HG03457 (cell line): ENCODE data around the gene ESRRB.

ENCODE experiments used
- ATAC-seq: cut with Tn5 transposase; IDR thresholded peaks from one replicate; pipeline ENCODE4 v1.9.1; 2021; ENCODE audit warnings: moderate number of reproducible peaks; ENCODE audit not compliant: unreplicated experiment

ESRRB gene

GRCh38 chr14:76375947-76376404, at the start of gene ESRRB:
Gene ESRRB (plus strand): TSS chr14:76376137. CDS start chr14:76376402, 265 bp downstream.
- no peak for ATAC-seq

GRCh38 chr14:76326918-76327689, 48.8 kb upstream of the ESRRB start:
- ATAC-seq: no peak

DNA sequence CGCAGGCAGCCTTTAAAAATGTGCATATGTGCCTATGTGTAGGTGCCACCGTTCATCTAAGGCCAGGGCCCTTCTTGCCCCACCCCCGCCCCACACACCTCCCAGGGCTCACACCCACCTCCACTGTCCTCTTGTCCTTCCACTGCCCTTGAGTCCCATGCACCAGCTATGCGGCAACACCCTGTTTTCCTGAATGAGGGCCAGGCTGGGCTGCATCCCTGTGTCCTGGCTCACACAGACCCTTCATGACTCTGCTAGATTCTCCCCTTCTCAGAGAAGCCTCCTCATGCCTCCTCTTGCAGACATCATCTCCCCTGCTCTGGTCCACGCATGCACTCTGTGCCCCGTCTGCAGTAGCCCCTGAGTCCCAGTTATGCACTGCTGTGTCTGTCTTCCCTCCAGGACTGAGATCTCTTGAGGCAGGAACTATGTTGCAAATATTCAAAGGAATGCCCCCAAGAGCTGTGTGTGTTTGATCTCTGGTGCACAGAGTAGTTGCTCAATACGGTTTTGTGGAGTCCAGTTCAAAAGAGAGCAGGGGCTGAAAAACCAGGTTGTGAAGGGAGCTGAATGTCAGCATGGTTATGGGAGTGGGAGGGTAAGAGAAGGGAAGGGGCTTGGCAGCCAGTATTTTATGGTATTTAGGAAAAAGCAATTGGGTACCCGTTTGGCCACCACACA, 47.3 kb upstream of the ESRRB start:
- ATAC-seq: no peak

- ATAC-seq: no peak
Measured at GRCh38 chr14:76329154-76329928, 46.6 kb upstream of the ESRRB start.

- ATAC-seq: no peak
Measured at GRCh38 chr14:76329951-76330350, 46.0 kb upstream of the ESRRB start.

DNA sequence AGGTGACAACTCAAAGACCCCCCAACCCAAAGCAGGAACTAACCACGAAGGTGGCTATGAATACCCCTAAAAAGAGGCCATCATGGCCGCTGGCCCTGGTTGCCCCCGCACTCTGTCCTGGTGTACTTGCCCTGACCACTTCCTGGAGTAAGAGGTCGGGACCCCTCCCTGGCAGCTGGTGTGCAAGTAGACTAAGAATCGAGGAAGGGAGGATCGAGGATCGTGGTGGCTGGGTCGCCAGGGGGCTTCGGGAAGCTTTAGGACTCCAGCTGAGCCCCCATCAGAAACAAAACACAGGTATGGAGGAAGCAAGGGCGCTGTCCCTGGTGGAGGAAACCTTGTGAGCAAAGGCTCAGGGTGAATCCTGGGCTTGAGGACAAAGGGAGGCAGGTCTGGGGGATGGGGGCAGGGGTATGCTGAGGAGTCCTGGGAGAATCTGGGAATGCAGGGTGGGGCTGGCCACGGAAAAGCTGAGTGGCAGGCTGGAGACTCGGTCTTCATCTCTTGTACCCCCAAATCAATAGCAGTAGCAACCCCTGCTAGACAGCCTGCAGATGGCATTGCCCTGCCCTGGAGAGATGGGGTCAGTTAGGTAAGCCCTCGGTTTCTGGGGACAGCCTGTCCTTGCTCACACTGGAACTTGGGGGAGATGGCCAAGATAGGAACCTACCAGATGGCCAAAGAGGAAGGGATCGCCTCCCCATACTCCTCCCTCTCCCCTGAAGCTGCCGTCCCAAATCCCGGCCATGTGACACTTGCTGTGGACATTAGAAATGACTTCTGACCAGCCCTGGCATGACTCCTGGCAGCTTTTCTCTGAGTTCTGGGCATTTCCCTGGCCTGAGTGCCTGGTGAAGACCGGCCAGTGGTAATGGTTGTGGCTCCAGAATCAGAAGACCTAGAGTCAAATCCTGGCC, 45.3 kb upstream of the ESRRB start:
- no peak for ATAC-seq

DNA sequence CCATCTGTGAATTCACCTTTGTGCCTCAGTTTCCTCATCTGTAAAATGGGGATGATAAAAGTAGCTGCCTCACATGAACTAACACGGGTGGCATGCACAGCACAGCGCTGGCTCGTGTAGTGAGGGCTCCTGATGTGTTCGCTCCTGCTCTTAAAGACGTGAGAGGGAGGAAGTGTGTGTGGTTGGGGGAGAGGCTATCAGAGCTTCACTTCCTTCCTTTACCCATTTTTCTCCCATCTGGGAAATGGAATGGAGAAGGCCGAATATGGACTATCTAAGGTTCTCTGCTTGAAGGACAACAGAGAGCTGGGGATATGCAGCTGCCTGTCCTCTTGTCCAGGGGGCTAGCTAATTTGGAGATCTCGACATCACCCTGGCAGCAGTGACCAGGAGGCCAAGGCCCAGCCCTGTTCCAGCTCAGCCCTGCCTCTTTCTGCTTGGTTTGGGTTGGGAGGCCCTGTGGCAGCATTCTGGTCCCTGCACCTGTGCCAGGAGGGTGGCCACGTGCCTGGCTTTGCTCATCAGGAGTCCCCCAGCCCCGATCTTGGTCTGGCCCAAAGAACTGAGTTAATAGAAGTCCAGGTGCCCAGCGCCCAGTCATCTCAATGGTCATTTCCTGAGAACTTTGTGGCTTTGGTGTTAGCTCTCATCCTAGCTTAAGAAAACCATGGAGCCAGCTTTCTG, 44.5 kb upstream of the ESRRB start:
- ATAC-seq: no peak

DNA sequence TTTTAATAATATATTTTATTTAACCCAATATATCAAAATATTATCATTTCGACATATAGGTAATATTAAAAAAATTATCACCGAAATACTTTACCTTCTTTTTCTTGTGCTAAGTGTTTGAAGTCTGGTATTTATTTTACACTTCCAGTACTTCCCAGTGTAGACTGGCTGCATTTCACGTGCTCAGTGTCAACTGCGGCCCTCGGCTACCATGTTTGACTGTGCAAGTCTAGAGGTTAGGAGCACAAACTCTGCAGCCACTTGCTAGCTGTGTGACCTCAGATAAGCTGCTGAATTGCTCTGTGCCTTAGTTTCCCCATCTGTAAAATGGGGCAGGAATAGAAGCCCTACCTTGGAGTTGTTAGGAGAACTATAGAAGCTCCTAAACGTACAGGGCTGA, 42.3 kb upstream of the ESRRB start:
- ATAC-seq: no peak

GRCh38 chr14:76334316-76334715, 41.6 kb upstream of the ESRRB start:
- no peak for ATAC-seq

DNA sequence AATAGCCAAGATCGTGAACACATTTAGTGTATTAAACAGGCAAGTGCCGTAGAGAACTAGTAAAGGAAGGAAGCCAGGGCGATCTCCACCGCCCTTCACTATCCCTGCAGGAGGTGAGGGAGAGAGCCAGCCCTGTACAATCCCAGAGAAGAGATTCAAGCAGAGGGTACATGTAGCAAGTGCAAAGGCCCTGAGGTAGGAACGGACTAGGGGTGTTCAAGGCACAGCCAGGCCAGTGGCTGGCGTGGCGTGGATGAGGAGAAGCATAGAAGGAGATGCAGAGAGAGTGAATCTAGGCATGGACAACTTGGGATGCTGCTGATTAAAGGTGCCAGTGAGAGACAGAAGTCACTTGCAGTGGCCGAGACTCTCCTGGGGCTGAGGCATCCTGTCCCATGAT, 39.1 kb upstream of the ESRRB start:
- no peak for ATAC-seq

DNA sequence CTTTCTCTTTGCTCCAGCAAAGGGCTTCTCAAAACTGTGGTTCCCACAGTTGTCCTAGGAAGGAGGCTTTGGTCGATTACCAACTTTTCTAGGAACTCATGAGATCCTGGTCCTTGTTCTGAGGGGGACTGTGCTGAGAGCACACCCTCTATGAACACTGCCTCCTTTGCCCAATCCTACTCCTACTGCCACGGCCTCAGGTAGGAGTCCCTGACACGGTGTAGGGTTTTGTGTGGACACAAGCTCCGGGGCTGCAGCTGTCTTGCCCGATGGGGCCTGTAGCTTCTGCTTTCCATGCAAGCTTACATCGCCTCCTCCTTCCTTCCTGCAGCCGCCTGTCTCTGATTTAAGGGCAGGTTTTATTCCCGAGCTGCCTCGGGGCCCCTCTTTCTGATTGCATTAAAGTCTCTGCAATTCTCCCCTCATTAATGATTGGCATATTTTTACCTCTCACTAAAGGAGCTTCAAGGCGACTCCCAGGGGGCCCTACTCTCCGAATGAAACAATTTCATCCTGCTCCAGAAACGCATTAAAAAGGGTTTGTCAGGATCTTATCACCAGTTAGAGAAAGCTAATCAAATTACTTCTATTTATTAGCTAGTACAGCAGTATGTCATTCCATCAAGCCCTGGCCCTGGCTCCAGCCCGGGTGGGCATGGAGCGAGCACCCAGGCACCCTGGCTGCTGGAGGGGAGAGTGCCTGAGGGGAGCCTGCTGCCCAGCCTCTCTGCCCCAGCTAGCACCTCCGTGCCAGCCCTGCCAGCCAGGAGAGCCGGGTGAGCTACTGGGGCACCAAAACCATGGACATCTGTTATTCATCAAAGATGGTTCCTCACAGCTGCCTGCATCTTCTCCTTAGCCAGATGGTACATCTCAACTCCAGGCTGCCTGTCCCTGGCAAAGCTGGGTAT, 38.0 kb upstream of the ESRRB start:
- no peak for ATAC-seq

DNA sequence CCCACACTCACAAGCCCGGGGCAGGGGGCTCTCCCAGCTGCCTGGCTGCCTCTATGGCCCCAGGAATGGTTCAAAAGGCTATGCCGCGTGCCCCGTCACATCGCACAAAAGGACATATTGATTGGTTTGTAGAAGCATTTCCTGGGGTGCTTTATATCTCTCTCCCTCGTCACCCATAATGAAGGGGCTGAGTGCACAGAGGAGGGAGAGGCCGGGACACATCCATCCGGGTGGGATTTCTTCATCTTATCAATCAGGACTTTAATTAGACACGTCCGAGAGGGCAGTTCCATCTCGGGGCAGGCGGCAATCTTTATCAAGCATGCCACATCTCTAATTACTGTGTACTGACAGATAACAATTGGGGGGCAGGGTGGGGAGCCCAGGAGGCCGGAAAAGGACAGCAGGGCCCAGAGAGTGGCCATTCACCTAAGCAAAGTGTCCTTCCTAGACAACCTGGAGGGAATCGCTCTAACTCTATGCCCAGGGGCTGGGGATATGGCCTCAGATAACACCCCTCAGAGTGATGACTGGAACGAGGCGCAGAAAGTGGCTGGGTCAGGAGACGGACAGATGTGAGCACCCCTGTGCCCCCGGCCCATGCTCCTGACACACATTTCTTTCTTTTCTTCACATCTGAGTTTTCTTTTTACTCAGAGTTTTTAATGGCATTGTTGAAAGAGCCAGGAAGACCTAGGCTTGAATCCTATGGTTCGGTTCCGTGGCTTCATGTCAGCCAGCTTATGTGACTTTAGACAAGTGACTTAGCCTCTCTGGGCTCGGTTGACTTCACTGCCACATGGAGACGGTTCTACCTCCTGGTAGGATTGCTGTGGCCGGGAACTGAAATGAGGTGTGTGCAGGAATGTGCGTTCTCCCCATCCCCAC, 36.0 kb upstream of the ESRRB start:
- ATAC-seq: no peak

DNA sequence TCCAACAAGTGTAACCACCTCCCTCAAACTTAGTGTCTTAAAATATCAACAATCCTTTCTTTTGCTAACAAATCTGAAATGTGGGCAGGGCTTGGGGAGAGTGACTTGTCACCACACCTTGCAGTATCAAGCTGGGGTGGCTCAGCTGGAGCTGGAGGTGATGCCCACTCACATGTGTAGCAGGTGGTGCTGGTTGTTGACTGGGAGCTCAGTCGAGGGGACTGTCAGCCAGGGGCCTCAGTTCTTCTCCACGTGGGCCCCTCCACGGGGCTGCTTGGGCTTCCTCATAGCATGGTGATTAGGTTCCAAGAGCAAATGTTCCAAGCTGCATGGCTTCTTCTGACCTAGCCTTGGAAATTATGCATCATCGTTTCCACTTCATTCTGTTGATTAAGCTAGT, 32.6 kb upstream of the ESRRB start:
- ATAC-seq: no peak

DNA sequence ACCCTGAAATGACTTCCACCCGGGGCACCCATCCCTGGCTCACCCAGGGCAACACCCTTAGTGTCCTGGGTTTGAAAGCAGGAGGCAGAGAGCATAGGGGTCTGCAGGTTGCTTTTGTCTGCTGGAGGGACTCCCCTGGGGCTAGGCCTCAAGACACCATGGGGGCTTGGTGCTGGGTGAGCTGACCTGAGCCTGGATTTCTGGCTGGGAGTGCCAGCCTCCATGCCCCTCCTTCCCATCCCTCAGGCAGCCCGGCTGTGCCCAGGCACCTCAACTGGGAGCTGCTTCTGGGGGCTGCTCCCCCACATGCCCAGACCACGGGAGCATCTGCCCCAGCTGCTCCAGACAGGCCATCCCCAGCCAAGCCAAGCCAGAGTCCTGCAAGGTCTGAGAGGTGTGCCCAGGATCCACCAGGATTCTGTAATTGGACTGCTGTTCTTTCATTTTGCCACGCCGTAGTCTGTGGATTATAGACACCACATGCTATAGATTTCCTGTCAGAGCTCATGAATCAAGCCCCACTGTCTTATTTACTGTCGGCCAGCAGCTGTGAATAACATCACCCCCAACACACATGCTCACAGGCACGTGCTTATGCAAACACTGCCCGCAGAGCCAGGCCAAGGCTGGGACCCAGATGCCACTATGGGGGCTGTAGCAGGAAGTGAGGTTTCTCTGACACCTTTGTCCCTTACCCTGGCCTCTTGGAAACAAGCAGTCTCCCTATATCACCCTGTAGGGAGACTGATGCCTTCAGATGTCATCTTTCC, 29.4 kb upstream of the ESRRB start:
- ATAC-seq: no peak

DNA sequence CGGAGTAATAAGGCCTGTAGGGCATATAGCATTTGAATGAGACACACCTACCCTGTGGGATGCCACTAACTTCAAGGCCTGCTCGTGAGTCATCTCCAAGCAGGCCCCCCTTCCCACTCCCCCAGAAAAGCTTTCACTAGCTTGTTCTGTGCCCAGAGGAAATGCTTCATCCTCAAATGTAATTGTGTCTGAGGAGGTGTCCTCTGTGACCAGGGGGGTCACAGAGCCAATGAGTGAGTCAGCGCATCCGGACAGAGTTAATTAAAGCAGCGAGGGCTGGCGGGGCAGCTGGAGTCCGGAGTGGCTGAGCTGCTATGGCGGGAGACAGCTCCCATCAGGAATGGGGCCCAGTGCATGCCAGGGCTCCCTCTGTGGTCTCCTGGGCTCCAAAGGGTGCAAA, 27.0 kb upstream of the ESRRB start:
- ATAC-seq: no peak

GRCh38 chr14:76349993-76350392, 25.9 kb upstream of the ESRRB start:
- ATAC-seq: no peak

DNA sequence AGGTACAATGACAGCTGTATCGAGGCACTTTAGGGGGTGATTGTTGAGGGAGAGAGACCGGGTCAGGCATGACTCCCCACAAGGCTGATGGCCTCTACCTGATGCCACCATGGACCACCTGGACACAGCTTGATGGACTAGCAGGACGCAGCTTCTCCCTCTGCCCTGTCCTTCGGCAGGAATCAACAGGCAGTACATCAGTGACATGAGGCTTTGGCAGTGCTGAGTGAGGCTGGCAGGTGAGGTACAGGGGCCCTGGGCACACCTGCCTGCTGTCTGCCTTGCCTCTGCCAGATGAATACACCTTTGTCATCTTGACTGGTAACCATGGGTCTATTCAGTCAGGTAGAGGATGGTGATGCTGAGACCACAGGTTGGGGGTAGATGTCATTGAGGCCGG, 25.3 kb upstream of the ESRRB start:
- no peak for ATAC-seq
